Peyer's patch (tissue), 4 donors: ENCODE data around the gene PCBP2. TPM values are rescaled to one million over a fixed set of nuclear protein-coding genes. Genes with fewer than 3 reads are reported as not detected.
"Not testable (repeated sequence)": the region's sequence is repeated elsewhere in the genome, so short reads cannot be mapped to it uniquely, and the experiment has no call there.

Experiments
- DNase-seq, 3 donors: peaks; one replicate each; pipeline ENCODE4 v3.0.0-alpha.2; 2017 to 2019
- H3K27ac ChIP-seq, 4 donors: fragments of 200-600 bp; sonication (generic); one replicate each; pipeline ENCODE4 v1.5.1; 2016 to 2019
- H3K27me3 ChIP-seq, 2 donors: fragments of 200-600 bp; sonication (generic); one replicate each; pipeline ENCODE4 v1.5.1; 2019
- H3K36me3 ChIP-seq, 3 donors: fragments of 200-600 bp; sonication (generic); one replicate each; pipeline ENCODE4 v1.5.1; 2016 to 2019
- H3K4me1 ChIP-seq, 4 donors: fragments of 200-600 bp; sonication (generic); one replicate each; pipeline ENCODE4 v1.5.1; 2016 to 2019
- H3K4me3 ChIP-seq, 4 donors: fragments of 200-600 bp; sonication (generic); 1 replicate in 3 of 4; 2 replicates in 1 of 4; pipeline ENCODE4 v1.5.1; 2016 to 2019; ENCODE audit warnings: mild to moderate bottlenecking in 1 of 4
- H3K9me3 ChIP-seq, 4 donors: fragments of 200-600 bp; sonication (generic); one replicate each; pipeline ENCODE4 v1.5.1; 2016 to 2019; ENCODE audit warnings: mild to moderate bottlenecking in 1 of 4
- POLR2A ChIP-seq, 2 donors: fragments of 450-650 bp; IDR thresholded peaks; one replicate each; pipeline ENCODE4 v1.5.1; 2017; ENCODE audit warnings: antibody characterized with exemption in 2 of 2, mild to moderate bottlenecking in 2 of 2, moderate library complexity in 2 of 2
- total RNA-seq, 4 donors: library from RNA; depleted of rRNA; stranded (reverse); fragments of >200 nt; gene quantifications; one replicate each; pipeline ENCODE4 v1.1.0, GENCODE V29; 2016
- TF ChIP-seq, protein P1 (sequence below), 6 experiments: fragments of 450-650 bp in 4 of 6; fragments of 200-600 bp in 2 of 6; sonication (generic) in 1 of 6; IDR thresholded peaks; one replicate each; pipeline ENCODE4 v1.5.1; 2017 to 2019; ENCODE audit warnings: antibody characterized with exemption in 6 of 6, mild to moderate bottlenecking in 3 of 6, moderate library complexity in 1 of 6

PCBP2 gene
- total RNA-seq, 4 donors from 2014 or later: 384 to 549 (median 500) TPM

DNA sequence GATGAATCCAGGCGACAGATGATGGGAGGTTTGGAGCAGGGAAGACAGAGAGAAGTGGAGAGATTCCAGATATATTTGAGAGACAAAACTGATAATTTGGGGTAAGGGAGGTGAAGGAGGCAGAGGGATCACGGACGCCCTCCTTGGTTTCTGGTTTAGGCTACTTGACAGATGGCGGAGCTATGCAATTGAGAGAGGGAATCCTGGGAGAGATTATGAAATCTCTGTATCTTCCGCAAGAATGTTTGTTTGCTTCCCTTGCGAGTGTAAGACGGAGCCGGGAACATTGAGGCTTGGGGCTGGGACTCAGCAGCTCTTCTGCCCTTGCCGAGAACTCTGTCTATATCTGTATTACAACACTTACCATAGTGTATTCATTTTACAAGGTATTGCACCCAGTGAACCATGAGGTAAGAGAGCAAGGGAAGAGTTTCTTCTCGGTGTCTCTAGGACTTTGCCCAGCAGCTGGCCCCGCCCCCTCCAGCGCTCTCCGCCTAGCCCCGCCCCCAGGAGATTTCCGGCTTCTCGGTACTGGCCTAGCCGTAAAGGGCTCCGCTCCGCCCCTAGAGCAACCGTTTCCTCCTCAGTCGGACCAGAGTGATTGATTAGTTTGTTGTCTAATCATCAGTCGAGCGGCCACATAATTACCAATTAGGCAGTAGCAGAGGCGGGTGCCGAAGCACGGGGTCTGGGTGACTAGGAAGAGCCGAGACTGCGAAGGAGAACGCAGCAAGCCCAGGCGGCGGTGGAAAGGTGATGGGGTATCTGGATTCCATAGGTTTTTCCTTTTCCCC lies 10.7 kb upstream of the PCBP2 start, which contains the start of gene PRR13:
Gene PRR13, plus strand, starts transcription at position 695 of the 794 bp plus-strand sequence. CDS start 981 bp downstream, outside the sequence.
- Histone ChIP-seq H3K4me3 (peak within 1 kb of the TSS; percentile 57 to 89 (median 64)), H3K9me3 (no peaks in the 10 kb centered on the region), H3K27me3 (no peaks in the 10 kb centered on the region), H3K36me3 (peaks cover 0 to 20% (median 0%) of the 10 kb centered on the region in 3 donors), H3K4me1 (peaks cover 0 to 11% (median 6%) of the 10 kb centered on the region in 4 donors), H3K27ac (peak within 1 kb of the TSS; percentile 85 to 97 (median 90))
- TF ChIP-seq POLR2A (IDR thresholded peaks at IDR 0.05): peak; percentile 99
- TF ChIP-seq, protein P1, sequence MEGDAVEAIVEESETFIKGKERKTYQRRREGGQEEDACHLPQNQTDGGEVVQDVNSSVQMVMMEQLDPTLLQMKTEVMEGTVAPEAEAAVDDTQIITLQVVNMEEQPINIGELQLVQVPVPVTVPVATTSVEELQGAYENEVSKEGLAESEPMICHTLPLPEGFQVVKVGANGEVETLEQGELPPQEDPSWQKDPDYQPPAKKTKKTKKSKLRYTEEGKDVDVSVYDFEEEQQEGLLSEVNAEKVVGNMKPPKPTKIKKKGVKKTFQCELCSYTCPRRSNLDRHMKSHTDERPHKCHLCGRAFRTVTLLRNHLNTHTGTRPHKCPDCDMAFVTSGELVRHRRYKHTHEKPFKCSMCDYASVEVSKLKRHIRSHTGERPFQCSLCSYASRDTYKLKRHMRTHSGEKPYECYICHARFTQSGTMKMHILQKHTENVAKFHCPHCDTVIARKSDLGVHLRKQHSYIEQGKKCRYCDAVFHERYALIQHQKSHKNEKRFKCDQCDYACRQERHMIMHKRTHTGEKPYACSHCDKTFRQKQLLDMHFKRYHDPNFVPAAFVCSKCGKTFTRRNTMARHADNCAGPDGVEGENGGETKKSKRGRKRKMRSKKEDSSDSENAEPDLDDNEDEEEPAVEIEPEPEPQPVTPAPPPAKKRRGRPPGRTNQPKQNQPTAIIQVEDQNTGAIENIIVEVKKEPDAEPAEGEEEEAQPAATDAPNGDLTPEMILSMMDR (IDR thresholded peaks at IDR 0.05): no peak
- DNase-seq: peak; percentile 99 to 100 (median 100)

DNA sequence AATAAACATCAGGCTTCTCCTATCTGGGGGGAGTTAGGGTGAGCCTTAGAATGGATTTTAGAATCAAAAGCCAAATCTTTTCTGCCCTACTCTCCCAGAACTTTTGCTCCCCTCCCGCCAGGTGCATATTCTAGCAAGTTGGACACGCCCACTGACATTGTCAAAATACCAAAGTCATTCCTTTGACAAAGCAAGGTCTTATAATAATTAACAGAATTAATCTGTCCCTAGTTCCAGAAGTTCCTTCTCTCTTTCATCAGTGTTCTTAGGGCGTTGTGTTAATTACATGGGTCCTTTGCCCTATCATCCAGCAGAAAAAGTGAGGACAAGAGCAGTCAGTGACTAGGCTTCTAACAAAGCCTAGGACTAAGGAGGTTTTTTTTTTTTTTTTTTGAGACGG lies 7.9 kb upstream of the PCBP2 start:
- Histone ChIP-seq H3K36me3 (peaks cover 0 to 40% (median 0%) of the 10 kb centered on the region in 3 donors), H3K4me3 (peak overlapping the region in 2 of 4 donors; percentile 62 to 65), H3K4me1 (peaks cover 0 to 11% (median 6%) of the 10 kb centered on the region in 4 donors), H3K9me3 (no peaks in the 10 kb centered on the region), H3K27ac (peak overlapping the region in 3 of 4 donors; percentile 87 to 97 (median 94)), H3K27me3 (no peaks in the 10 kb centered on the region)
- DNase-seq: peak in 1 of 3 donors; percentile 53
- peak; percentile 16 to 66 for TF ChIP-seq POLR2A (IDR thresholded peaks at IDR 0.05)
- TF ChIP-seq, protein P1 (IDR thresholded peaks at IDR 0.05): peak in 1 of 6 experiments; percentile 27

DNA sequence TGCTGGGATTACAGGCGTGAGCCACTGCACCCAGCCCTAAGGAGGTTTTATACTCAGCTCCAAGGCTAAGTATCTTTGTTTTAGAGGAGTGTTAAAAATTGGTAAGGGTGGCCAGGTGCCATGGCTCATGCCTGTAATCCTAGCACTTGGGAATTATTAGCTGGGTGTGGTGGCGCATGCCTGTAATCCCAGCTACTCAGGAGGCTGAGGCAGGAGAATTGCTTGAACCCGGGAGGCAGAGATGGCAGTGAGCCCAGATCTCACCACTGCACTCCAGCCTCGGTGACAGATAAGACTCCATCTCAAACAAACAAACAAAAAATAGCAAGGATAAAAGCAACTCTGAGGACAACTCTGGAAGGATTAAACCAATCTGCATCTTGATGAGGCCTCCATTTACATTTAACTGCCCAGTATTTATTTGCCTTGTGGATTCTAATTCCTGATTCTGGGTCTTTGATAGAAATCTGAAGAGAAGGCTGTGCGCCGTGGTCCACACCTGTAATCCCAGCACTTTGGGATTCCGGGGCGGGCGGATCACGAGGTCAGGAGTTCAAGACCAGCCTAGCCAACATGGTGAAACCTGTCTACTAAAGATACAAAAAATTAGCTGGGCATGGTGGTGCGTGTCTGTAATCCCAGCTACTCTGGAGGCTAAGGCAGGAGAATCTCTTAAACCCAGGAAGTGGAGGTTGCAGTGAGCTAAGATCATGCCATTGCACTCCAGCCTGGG lies 7.1 kb upstream of the PCBP2 start:
- peaks cover 0 to 40% (median 0%) of the 10 kb centered on the region in 3 donors for H3K36me3 ChIP-seq
- H3K9me3 ChIP-seq, H3K27me3 ChIP-seq: not testable (repeated sequence)
- DNase-seq: peak in 2 of 3 donors; percentile 53 to 56
- peak overlapping the region in 3 of 4 donors; percentile 49 to 88 (median 73) for H3K27ac ChIP-seq
- H3K4me3 ChIP-seq: peak overlapping the region in 2 of 4 donors; percentile 42 to 62
- peaks cover 0 to 11% (median 6%) of the 10 kb centered on the region in 4 donors for H3K4me1 ChIP-seq

DNA sequence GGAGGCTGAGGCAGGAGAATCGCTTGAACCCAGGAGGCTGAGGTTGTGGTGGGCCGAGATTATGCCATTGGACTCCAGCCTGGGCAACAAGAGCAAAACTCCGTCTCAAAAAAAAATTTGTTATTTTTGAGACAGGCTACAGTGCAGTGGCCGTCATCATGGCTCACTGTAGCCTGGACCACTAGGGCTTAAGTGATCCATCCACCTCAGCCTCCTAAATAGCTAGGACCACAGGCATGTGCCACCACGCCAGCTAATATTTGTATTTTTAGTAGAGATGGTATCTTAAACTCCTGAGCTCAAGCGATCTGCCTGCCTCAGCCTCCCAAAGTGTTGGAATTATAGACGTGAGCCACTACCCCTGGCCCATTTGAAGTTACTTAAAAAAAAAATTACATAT lies 966 bp upstream of the PCBP2 start:
- Histone ChIP-seq H3K36me3 (peaks cover 0 to 41% (median 0%) of the 10 kb centered on the region in 3 donors), H3K27ac (no peak overlapping the region), H3K27me3 (no peaks in the 10 kb centered on the region), H3K4me3 (no peak overlapping the region), H3K4me1 (peaks cover 0 to 20% (median 5%) of the 10 kb centered on the region in 4 donors), H3K9me3 (no peaks in the 10 kb centered on the region)
- DNase-seq: no peak
- TF ChIP-seq, protein P1 (IDR thresholded peaks at IDR 0.05): no peak
- TF ChIP-seq POLR2A (IDR thresholded peaks at IDR 0.05): no peak

DNA sequence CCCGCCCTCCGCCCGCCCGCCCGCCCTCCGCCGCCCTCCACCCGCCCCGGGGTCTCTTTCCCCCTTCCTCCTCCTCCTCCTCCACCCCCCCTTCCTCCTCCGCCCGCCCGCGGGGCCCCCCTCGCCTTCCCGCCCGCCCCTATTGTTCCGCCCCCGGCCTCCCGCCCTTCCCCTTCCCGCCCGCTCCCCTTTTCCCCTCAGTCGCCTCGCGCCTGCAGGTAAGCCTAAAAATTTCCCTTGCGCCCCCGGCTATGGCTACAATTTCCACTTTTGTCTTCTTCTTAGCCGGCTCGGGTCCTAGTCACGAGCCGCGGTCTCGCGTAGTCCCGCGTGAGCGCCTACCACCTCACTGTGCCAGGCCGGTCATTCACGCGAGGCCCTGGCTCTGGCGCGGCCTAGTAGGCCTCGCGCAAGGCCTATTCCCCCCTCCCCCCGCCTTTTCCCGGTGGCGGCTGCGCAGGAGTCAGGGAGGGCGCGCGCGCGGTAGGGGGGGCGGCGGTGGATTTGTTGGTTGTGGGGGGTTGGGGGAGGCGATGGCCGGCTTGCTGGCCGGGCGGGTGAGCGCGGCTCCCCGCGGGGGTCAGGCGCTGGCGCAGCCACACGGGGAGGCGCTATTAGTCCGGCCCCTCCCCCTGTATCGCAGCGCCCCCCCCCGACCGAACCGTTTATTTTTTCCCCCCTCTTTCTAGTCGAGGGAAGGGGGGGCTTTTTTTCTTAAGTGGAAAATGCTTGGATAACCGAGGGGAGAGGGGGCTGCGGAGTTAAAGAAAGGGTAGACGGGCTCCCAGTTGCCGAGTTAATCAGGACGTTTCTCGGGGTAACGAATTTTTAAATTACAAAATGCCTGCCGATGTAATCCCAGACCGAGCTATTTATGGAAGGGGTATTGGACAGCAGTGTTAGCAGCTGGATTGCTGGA lies 516 bp downstream of the PCBP2 start:
- Histone ChIP-seq H3K9me3 (no peaks in the 10 kb centered on the region), H3K36me3 (peaks cover 0 to 41% (median 0%) of the 10 kb centered on the region in 3 donors), H3K4me3 (peak overlapping the region; percentile 69 to 82 (median 76)), H3K4me1 (peaks cover 0 to 20% (median 5%) of the 10 kb centered on the region in 4 donors), H3K27me3 (no peaks in the 10 kb centered on the region), H3K27ac (peak overlapping the region; percentile 85 to 97 (median 96))
- TF ChIP-seq, protein P1 (IDR thresholded peaks at IDR 0.05): peak in 4 of 6 experiments; percentile 8 to 51 (median 22)
- peak in 1 of 2 donors; percentile 5 for TF ChIP-seq POLR2A (IDR thresholded peaks at IDR 0.05)
- peak; percentile 78 to 90 (median 89) for DNase-seq
